ENCODE measurements around the gene IL1RL1.

- TF ChIP-seq EZH2 (IDR thresholded peaks at IDR 0.05; ENCODE audit: insufficient read depth, poor library complexity, severe bottlenecking) (no peak), EZH2phosphoT487 (IDR thresholded peaks at IDR 0.05; ENCODE audit: insufficient read depth, low read depth) (no peak)
Observed at GRCh38 chr2:102301867-102302362, 9.4 kb upstream of the IL1RL1 start.

Measured in GM23248 (cell line).